Activated CD4-positive, alpha-beta memory T cell treated with anti-CD3 and anti-CD28 coated beads for 36 hours (primary cell): ENCODE measurements around the gene TARDBP. TPM values are rescaled to one million over a fixed set of nuclear protein-coding genes. Genes with fewer than 3 reads are reported as not detected.

ENCODE experiments used
- CTCF ChIA-PET: fragments of 350-600 bp; sonication (Branson Sonifier 250); formaldehyde crosslinking; loops from one replicate; lab custom pipeline; 2021; ENCODE audit warnings: antibody characterized with exemption, inconsistent platforms; lab: Charles Lee
- POLR2A ChIA-PET: fragments of 350-600 bp; sonication (Branson Sonifier 250); formaldehyde crosslinking; loops from one replicate; lab custom pipeline; 2021; ENCODE audit warnings: antibody characterized with exemption; lab: Charles Lee
- DNase-seq: peaks from one replicate; pipeline ENCODE4 v3.0.0-alpha.2; 2020
- H3K27ac Mint-ChIP-seq: one replicate; pipeline ENCODE4 v1.8.0; 2021; ENCODE audit warnings: mixed read lengths
- H3K27me3 Mint-ChIP-seq: one replicate; pipeline ENCODE4 v1.8.0; 2021; ENCODE audit warnings: mixed read lengths
- H3K36me3 Mint-ChIP-seq: one replicate; pipeline ENCODE4 v1.8.0; 2021; ENCODE audit warnings: mixed read lengths
- H3K4me1 Mint-ChIP-seq: one replicate; pipeline ENCODE4 v1.8.0; 2021; ENCODE audit warnings: low read depth, mixed read lengths
- H3K4me3 Mint-ChIP-seq: one replicate; pipeline ENCODE4 v1.8.0; 2021; ENCODE audit warnings: mild to moderate bottlenecking, mixed read lengths
- H3K9me3 Mint-ChIP-seq: one replicate; pipeline ENCODE4 v1.8.0; 2021; ENCODE audit warnings: mixed read lengths
- intact Hi-C: fragments of 100-400 bp; cut with micrococcal nuclease; formaldehyde crosslinking; loops from one replicate; pipeline ENCODE4 v1.15.1; 2023
- total RNA-seq, 2 experiments: library from RNA; stranded (reverse); gene quantifications; one replicate each; pipeline ENCODE4 v1.2.3, GENCODE V29; 2021

The TARDBP gene
- total RNA-seq, result 100 to 1,000 TPM; 175 to 177 TPM

- DNase-seq, result peak; percentile 92
- Mint-ChIP-seq H3K4me1 (peaks cover 30% of the 10 kb centered on the region), H3K9me3 (no peaks in the 10 kb centered on the region), H3K27ac (peak within 1 kb of the TSS; percentile 98), H3K4me3 (peak within 1 kb of the TSS; percentile 87), H3K36me3 (peaks cover 31% of the 10 kb centered on the region), H3K27me3 (no peaks in the 10 kb centered on the region)
- ChIA-PET POLR2A (interaction anchor here (0.6 to 1.4 kb wide), 6 partner anchors 19 to 723 kb away, joined by 3 to 4 read pairs (median 3); partner anchors contain the start of genes AGTRAP, EXOSC10 and FBXO6), CTCF (interaction anchor here (0.5 to 2.4 kb wide), 4 partner anchors 25 to 652 kb away, joined by 3 to 18 read pairs (median 3); partner anchors contain the start of gene FBXO6)
- intact Hi-C loops, result loop anchor here (2.0 kb wide), 2 partner anchors 48 to 86 kb away; partner anchors contain the start of genes EXOSC10 and SRM
Observed at GRCh38 chr1:11012260-11013159, at the start of gene TARDBP. TARDBP (plus strand) TSS chr1:11012654; CDS start chr1:11013728, 1,074 bp downstream.

GRCh38 chr1:10965546-10966226 is 46.8 kb upstream of the TARDBP start:
- intact Hi-C loops, result no loop called here
- ChIA-PET CTCF (interaction anchor here (0.7 to 1.6 kb wide), 2 partner anchors 47 to 471 kb away, joined by 3 to 4 read pairs; no protein-coding TSS in a partner anchor), POLR2A (interaction anchor here (0.7 kb wide), 1 partner anchor 1082 kb away, joined by 3 read pairs; no protein-coding TSS in a partner anchor)
- Mint-ChIP-seq H3K4me3 (no peak overlapping the region), H3K27ac (no peak overlapping the region), H3K9me3 (no peaks in the 10 kb centered on the region), H3K36me3 (no peaks in the 10 kb centered on the region), H3K4me1 (peaks cover 9% of the 10 kb centered on the region), H3K27me3 (peaks cover 21% of the 10 kb centered on the region)
- DNase-seq, result peak; percentile 43

DNA sequence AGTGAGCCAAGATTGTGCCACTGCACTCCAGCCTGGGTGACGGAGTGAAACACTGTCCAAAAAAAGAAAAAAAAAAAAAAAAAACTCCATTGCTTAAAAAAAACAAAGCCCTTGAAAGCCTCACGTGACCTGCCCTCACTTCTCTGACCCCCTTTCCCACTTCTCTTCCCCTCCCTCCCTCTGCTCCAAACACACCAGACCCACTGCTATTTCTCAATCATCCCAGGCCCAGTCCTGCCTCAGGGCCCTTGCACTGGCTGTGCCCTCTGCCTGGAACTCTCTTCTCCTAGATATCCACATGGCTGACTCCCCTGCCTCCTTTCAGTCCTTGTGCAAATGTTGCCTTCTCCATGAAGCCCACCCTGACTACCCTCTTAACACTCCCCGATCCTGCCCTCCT is 45.4 kb upstream of the TARDBP start:
- Mint-ChIP-seq H3K27ac (no peak overlapping the region), H3K4me3 (no peak overlapping the region), H3K4me1 (peaks cover 9% of the 10 kb centered on the region), H3K27me3 (peaks cover 17% of the 10 kb centered on the region), H3K9me3 (no peaks in the 10 kb centered on the region), H3K36me3 (no peaks in the 10 kb centered on the region)
- ChIA-PET CTCF (interaction anchor here (0.7 kb wide), 1 partner anchor 57 kb away, joined by 3 read pairs; no protein-coding TSS in a partner anchor), POLR2A (no interaction called here)
- DNase-seq, result no peak
- intact Hi-C loops, result no loop called here

GRCh38 chr1:10968411-10968826 is 44.0 kb upstream of the TARDBP start:
- POLR2A ChIA-PET, result no interaction called here
- H3K4me1 Mint-ChIP-seq, result peaks cover 9% of the 10 kb centered on the region
- no peak overlapping the region for H3K4me3 Mint-ChIP-seq
- no peak for DNase-seq
- no peaks in the 10 kb centered on the region for H3K36me3 Mint-ChIP-seq
- CTCF ChIA-PET, result no interaction called here
- intact Hi-C loops, result no loop called here
- no peak overlapping the region for H3K27ac Mint-ChIP-seq
- no peaks in the 10 kb centered on the region for H3K9me3 Mint-ChIP-seq
- H3K27me3 Mint-ChIP-seq, result peaks cover 16% of the 10 kb centered on the region

DNA sequence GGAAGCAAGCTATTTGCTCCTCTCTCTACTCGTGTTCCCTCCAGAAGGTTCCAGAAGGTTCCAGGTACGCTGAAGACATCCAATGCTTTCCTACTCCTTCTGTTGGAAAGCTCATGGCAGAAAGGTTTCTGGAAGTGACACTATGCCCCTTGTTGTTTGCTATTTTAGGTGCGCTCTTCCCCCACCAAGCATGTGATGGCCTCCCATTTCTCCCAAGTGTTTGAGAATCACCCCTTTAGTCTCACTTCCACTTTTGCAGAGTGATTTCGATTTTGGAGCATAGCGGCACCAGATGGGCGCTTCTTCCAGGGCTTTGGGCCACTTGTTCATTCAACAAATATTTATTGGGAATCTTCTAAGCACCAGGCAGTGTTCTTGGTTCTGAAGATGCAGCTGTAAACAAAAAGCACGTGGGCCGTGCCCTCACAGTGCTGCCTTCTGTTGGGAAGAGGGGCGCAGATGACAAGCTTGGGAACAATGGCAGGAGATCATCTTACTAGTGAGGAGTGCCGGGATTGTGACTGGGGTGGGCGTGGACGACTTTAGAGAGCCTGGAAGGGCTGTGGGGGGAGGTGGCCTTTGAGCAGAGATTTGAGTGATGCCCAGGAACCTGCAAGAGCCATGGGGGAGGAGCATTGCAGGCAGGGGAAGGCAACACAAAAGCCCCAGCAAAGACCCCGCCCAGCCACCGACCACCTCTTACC is 43.0 kb upstream of the TARDBP start:
- H3K9me3 Mint-ChIP-seq, result no peaks in the 10 kb centered on the region
- ChIA-PET POLR2A (no interaction called here), CTCF (no interaction called here)
- intact Hi-C loops, result no loop called here
- peaks cover 9% of the 10 kb centered on the region for H3K4me1 Mint-ChIP-seq
- no peak overlapping the region for H3K27ac Mint-ChIP-seq
- no peak overlapping the region for H3K4me3 Mint-ChIP-seq
- no peak for DNase-seq
- H3K36me3 Mint-ChIP-seq, result no peaks in the 10 kb centered on the region
- H3K27me3 Mint-ChIP-seq, result peaks cover 8% of the 10 kb centered on the region

GRCh38 chr1:10969971-10970332 is 42.5 kb upstream of the TARDBP start:
- no peak overlapping the region for H3K27ac Mint-ChIP-seq
- H3K36me3 Mint-ChIP-seq, result no peaks in the 10 kb centered on the region
- H3K4me3 Mint-ChIP-seq, result no peak overlapping the region
- no peaks in the 10 kb centered on the region for H3K9me3 Mint-ChIP-seq
- DNase-seq, result no peak
- POLR2A ChIA-PET, result no interaction called here
- H3K4me1 Mint-ChIP-seq, result peaks cover 7% of the 10 kb centered on the region
- peaks cover 6% of the 10 kb centered on the region for H3K27me3 Mint-ChIP-seq
- CTCF ChIA-PET, result no interaction called here
- intact Hi-C loops, result no loop called here

- ChIA-PET POLR2A (no interaction called here), CTCF (interaction anchor here (1.5 kb wide), 1 partner anchor 479 kb away, joined by 4 read pairs; no protein-coding TSS in a partner anchor)
- H3K4me1 Mint-ChIP-seq, result no peaks in the 10 kb centered on the region
- intact Hi-C loops, result no loop called here
- no peaks in the 10 kb centered on the region for H3K9me3 Mint-ChIP-seq
- no peak overlapping the region for H3K27ac Mint-ChIP-seq
- no peaks in the 10 kb centered on the region for H3K36me3 Mint-ChIP-seq
- no peak overlapping the region for H3K4me3 Mint-ChIP-seq
- H3K27me3 Mint-ChIP-seq, result peaks cover 3% of the 10 kb centered on the region
- DNase-seq, result no peak
Observed at GRCh38 chr1:10973552-10973951, 38.9 kb upstream of the TARDBP start.

DNA sequence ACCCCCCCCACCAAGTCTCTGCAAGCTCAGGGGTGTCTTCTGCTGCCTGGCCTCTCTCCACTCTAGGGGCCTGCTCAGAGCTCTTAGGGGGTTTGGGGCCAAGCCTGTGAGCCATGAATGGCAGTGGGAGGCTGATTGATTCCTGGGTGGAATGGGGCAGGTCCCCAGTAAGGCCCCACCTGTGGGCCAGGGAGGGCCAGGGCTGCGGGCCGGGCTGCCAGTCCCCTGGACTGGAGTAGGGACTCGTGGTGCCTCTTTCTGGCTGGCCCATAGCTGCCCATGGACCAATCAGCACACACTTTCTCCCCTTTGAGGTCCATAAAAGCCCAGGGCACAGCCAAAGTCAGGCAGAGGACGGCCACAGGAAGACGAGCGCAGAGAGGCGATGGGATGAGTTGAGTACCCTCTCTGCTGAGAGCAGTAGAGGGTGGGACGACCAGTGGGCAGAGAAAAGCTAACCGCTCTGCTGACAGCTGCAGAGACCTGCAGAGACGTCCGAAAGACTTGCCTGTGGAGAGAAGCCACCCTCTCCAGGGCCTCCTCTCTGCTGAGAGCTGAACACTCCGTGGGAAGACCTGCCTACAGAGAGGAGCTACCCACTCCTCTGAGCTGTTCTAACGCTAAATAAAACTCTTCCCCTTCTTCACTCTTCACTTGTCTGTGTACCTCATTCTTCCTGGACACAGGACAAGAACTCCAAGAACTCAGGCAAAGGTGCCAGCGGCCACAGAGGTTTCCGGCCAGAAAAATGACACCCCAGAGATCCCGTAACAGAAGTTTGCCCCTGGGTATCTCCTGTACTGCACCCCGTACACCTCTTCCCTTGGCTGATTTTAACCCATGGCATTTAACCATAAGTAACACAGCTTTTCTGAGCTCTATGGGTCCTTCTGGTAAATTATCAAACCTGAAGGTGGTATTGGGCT is 38.2 kb upstream of the TARDBP start:
- no peak for DNase-seq
- no peaks in the 10 kb centered on the region for H3K9me3 Mint-ChIP-seq
- H3K4me3 Mint-ChIP-seq, result no peak overlapping the region
- H3K27me3 Mint-ChIP-seq, result peaks cover 9% of the 10 kb centered on the region
- H3K27ac Mint-ChIP-seq, result no peak overlapping the region
- H3K36me3 Mint-ChIP-seq, result no peaks in the 10 kb centered on the region
- H3K4me1 Mint-ChIP-seq, result no peaks in the 10 kb centered on the region
- ChIA-PET POLR2A (no interaction called here), CTCF (interaction anchor here (1.5 kb wide), 1 partner anchor 479 kb away, joined by 4 read pairs; no protein-coding TSS in a partner anchor)
- intact Hi-C loops, result no loop called here

DNA sequence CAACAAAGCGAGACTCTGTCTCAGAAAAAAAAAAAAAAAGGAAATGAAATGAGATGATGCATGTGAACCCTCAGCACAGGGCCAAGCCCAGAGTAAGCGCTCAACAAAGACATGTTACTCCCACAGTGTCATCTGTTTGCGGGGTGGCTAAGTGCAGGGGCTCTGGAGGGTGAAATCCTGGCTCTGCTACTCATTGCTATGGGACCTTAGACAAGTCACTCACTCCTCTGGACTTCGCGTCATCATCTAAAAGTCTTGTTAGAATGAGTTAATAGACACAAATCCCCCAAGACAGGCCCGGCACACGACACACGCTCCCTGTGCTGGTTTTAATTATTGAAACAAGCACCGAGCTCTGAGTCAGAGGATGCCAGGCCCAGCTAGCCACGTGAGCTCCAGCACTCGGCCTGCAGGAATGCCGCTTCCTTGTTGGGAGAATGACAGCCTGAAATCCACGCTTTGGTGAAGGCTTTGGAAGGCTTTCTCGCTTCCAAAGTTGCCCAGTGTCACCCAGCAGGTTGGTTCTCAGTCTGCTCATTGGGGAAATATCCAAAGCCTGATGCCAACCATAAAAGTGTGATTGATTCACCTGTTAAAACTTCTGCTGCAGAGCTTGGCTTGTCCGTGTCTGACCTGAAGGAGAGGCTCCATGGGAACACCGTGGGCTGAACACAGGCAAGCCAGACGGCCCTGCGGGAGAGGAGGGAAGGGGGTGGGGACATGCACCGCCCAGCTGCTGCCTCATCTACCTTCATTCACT is 36.7 kb upstream of the TARDBP start:
- intact Hi-C loops, result no loop called here
- ChIA-PET CTCF (no interaction called here), POLR2A (no interaction called here)
- no peak overlapping the region for H3K4me3 Mint-ChIP-seq
- H3K9me3 Mint-ChIP-seq, result no peaks in the 10 kb centered on the region
- H3K36me3 Mint-ChIP-seq, result no peaks in the 10 kb centered on the region
- H3K4me1 Mint-ChIP-seq, result no peaks in the 10 kb centered on the region
- peaks cover 16% of the 10 kb centered on the region for H3K27me3 Mint-ChIP-seq
- H3K27ac Mint-ChIP-seq, result no peak overlapping the region
- no peak for DNase-seq

GRCh38 chr1:10978719-10979118 is 33.7 kb upstream of the TARDBP start:
- Mint-ChIP-seq H3K36me3 (no peaks in the 10 kb centered on the region), H3K9me3 (no peaks in the 10 kb centered on the region), H3K4me1 (no peaks in the 10 kb centered on the region), H3K4me3 (no peak overlapping the region), H3K27ac (no peak overlapping the region), H3K27me3 (peaks cover 24% of the 10 kb centered on the region)
- CTCF ChIA-PET, result no interaction called here
- no peak for DNase-seq
- POLR2A ChIA-PET, result no interaction called here
- intact Hi-C loops, result no loop called here
